ENCODE data around the gene CADM3.

CADM3 gene

GRCh38 chr1:159206110-159206509, 34.7 kb downstream of the CADM3 start:
- DNase-seq (ENCODE audit: low read depth in 3 of 3): no peak

- no peak for DNase-seq (ENCODE audit: low read depth in 3 of 3)
Observed at GRCh38 chr1:159207080-159207479, 35.7 kb downstream of the CADM3 start.

- no peak for DNase-seq (ENCODE audit: low read depth in 3 of 3)
Observed at GRCh38 chr1:159207774-159208173, 36.4 kb downstream of the CADM3 start.

- no peak for DNase-seq (ENCODE audit: low read depth in 3 of 3)
Observed at GRCh38 chr1:159208175-159208825, 36.9 kb downstream of the CADM3 start.

- no peak for DNase-seq (ENCODE audit: low read depth in 3 of 3)
Observed at GRCh38 chr1:159209061-159209460, 37.6 kb downstream of the CADM3 start.

GRCh38 chr1:159211331-159212136, 40.1 kb downstream of the CADM3 start:
- DNase-seq (ENCODE audit: low read depth in 3 of 3): peak; percentile 14 to 28 (median 27)

- no peak for DNase-seq (ENCODE audit: low read depth in 3 of 3)
Observed at GRCh38 chr1:159212596-159212995, 41.2 kb downstream of the CADM3 start.

GRCh38 chr1:159214149-159214760, 42.8 kb downstream of the CADM3 start:
- peak in 2 of 3 donors; percentile 8 to 20 for DNase-seq (ENCODE audit: low read depth in 3 of 3)

- no peak for DNase-seq (ENCODE audit: low read depth in 3 of 3)
Observed at GRCh38 chr1:159218649-159219636, 47.5 kb downstream of the CADM3 start.

- no peak for DNase-seq (ENCODE audit: low read depth in 3 of 3)
Observed at GRCh38 chr1:159222075-159222865, 50.9 kb downstream of the CADM3 start.

- DNase-seq (ENCODE audit: low read depth in 3 of 3): no peak
Observed at GRCh38 chr1:159223004-159223403, 51.6 kb downstream of the CADM3 start.

- DNase-seq (ENCODE audit: low read depth in 3 of 3): no peak
Observed at GRCh38 chr1:159228554-159228953, 57.1 kb downstream of the CADM3 start.

- no peak for DNase-seq (ENCODE audit: low read depth in 3 of 3)
Observed at GRCh38 chr1:159229260-159229885, 58.0 kb downstream of the CADM3 start.

- no peak for DNase-seq (ENCODE audit: low read depth in 3 of 3)
Observed at GRCh38 chr1:159229896-159230295, 58.5 kb downstream of the CADM3 start.

- no peak for DNase-seq (ENCODE audit: low read depth in 3 of 3)
Observed at GRCh38 chr1:159239551-159240220, 68.3 kb downstream of the CADM3 start.

GRCh38 chr1:159247266-159247665, 75.9 kb downstream of the CADM3 start:
- DNase-seq (ENCODE audit: low read depth in 3 of 3): no peak

- DNase-seq (ENCODE audit: low read depth in 3 of 3): no peak
Observed at GRCh38 chr1:159248311-159248710, 76.9 kb downstream of the CADM3 start.

GRCh38 chr1:159250638-159251216, 79.3 kb downstream of the CADM3 start:
- DNase-seq (ENCODE audit: low read depth in 3 of 3): no peak
